Activated gamma-delta T cell treated with Interleukin-2 at 50 U/mL for 16 hours (primary cell): ENCODE measurements around the gene RFC2.
"Not testable (repeated sequence)": the region's sequence is repeated elsewhere in the genome, so short reads cannot be mapped to it uniquely, and the experiment has no call there.

Experiments
- DNase-seq: peaks from one replicate; pipeline ENCODE4 v3.0.0-alpha.2; 2020

Gene RFC2

GRCh38 chr7:74246497-74246896 lies 7.7 kb downstream of the RFC2 start:
- DNase-seq = no peak

- no peak for DNase-seq
Observed at GRCh38 chr7:74242122-74242443, 12.1 kb downstream of the RFC2 start.

GRCh38 chr7:74240482-74240881 lies 13.7 kb downstream of the RFC2 start:
- no peak for DNase-seq

- DNase-seq = no peak
Observed at GRCh38 chr7:74236284-74236683, 17.9 kb downstream of the RFC2 start.

GRCh38 chr7:74235518-74236268 lies 18.5 kb downstream of the RFC2 start:
- no peak for DNase-seq

- no peak for DNase-seq
Observed at GRCh38 chr7:74233655-74234285, 20.4 kb downstream of the RFC2 start.

- DNase-seq = no peak
Observed at GRCh38 chr7:74231232-74231590, 23.0 kb downstream of the RFC2 start.

- no peak for DNase-seq
Observed at GRCh38 chr7:74230446-74231231, 23.6 kb downstream of the RFC2 start.

GRCh38 chr7:74228951-74229900 lies 25.0 kb downstream of the RFC2 start:
- DNase-seq = no peak

GRCh38 chr7:74226633-74227032 lies 27.6 kb downstream of the RFC2 start:
- no peak for DNase-seq

GRCh38 chr7:74225400-74225799 lies 28.8 kb downstream of the RFC2 start:
- no peak for DNase-seq

- DNase-seq = not testable (repeated sequence)
Observed at GRCh38 chr7:74224907-74225306, 29.3 kb downstream of the RFC2 start.

GRCh38 chr7:74224511-74224832 lies 29.7 kb downstream of the RFC2 start:
- DNase-seq = no peak

GRCh38 chr7:74223711-74224510 lies 30.3 kb downstream of the RFC2 start:
- no peak for DNase-seq

GRCh38 chr7:74222851-74223710 lies 31.1 kb downstream of the RFC2 start:
- no peak for DNase-seq

- DNase-seq = no peak
Observed at GRCh38 chr7:74221713-74222112, 32.5 kb downstream of the RFC2 start.

- no peak for DNase-seq
Observed at GRCh38 chr7:74220229-74220628, 34.0 kb downstream of the RFC2 start.

- DNase-seq = no peak
Observed at GRCh38 chr7:74219416-74219815, 34.8 kb downstream of the RFC2 start.

- DNase-seq = no peak
Observed at GRCh38 chr7:74218343-74218698, 35.9 kb downstream of the RFC2 start.

- no peak for DNase-seq
Observed at GRCh38 chr7:74217455-74218342, 36.5 kb downstream of the RFC2 start.
